Suprapubic skin (tissue), 4 donors: Measurements from ENCODE around the gene MCM6. TPM values are rescaled to one million over a fixed set of nuclear protein-coding genes. Genes with fewer than 3 reads are reported as not detected.

ENCODE experiments used
- DNase-seq, 2 donors: peaks; one replicate each; pipeline ENCODE4 v3.0.0-alpha.2; 2019; ENCODE audit warnings: low spot score in 2 of 2
- H3K27ac ChIP-seq: fragments of 200-600 bp; sonication (generic); one replicate; pipeline ENCODE4 v1.5.1; 2019
- H3K27me3 ChIP-seq: fragments of 200-600 bp; sonication (generic); one replicate; pipeline ENCODE4 v1.5.1; 2019
- H3K36me3 ChIP-seq: fragments of 200-600 bp; sonication (generic); one replicate; pipeline ENCODE4 v1.5.1; 2019
- H3K4me1 ChIP-seq: fragments of 200-600 bp; sonication (generic); one replicate; pipeline ENCODE4 v1.5.1; 2019
- H3K4me3 ChIP-seq: fragments of 200-600 bp; sonication (generic); one replicate; pipeline ENCODE4 v1.5.1; 2019; ENCODE audit warnings: mild to moderate bottlenecking
- H3K9me3 ChIP-seq: fragments of 200-600 bp; sonication (generic); one replicate; pipeline ENCODE4 v1.5.1; 2019
- EP300 ChIP-seq: sonication (generic); formaldehyde crosslinking; IDR thresholded peaks from one replicate; pipeline ENCODE4 v1.6.1; 2017; ENCODE audit warnings: antibody characterized with exemption
- POLR2A ChIP-seq, 2 donors: fragments of 450-650 bp; IDR thresholded peaks; one replicate each; pipeline ENCODE4 v1.6.1; 2017; ENCODE audit warnings: antibody characterized with exemption in 2 of 2, mild to moderate bottlenecking in 2 of 2, moderate library complexity in 2 of 2
- POLR2AphosphoS5 ChIP-seq, 3 donors: sonication (generic); formaldehyde crosslinking; IDR thresholded peaks; one replicate each; pipeline ENCODE4 v1.6.1; 2017; ENCODE audit warnings: antibody characterized with exemption in 3 of 3
- WGBS: methylation state at CpG from one replicate; pipeline ENCODE4 v1.1.5; 2018; 5-methylcytosine and 5-hydroxymethylcytosine counted together
- total RNA-seq, 4 donors: library from RNA; depleted of rRNA; stranded (reverse); fragments of >200 nt; gene quantifications; one replicate each; pipeline ENCODE4 v1.1.0, GENCODE V29; 2016
- TF ChIP-seq, protein P1 (sequence below), 2 donors: fragments of 200-600 bp in 1 of 2; fragments of 450-650 bp in 1 of 2; sonication (generic) in 1 of 2; IDR thresholded peaks; one replicate each; pipeline ENCODE4 v1.5.1; 2016 to 2019; ENCODE audit warnings: antibody characterized with exemption in 2 of 2, mild to moderate bottlenecking in 1 of 2, moderate library complexity in 1 of 2

The MCM6 gene
- total RNA-seq: 10 to 100 TPM in 1 of 4 donors, 1 to 10 TPM in 3; 6.6 to 13.5 (median 7.8) TPM

DNA sequence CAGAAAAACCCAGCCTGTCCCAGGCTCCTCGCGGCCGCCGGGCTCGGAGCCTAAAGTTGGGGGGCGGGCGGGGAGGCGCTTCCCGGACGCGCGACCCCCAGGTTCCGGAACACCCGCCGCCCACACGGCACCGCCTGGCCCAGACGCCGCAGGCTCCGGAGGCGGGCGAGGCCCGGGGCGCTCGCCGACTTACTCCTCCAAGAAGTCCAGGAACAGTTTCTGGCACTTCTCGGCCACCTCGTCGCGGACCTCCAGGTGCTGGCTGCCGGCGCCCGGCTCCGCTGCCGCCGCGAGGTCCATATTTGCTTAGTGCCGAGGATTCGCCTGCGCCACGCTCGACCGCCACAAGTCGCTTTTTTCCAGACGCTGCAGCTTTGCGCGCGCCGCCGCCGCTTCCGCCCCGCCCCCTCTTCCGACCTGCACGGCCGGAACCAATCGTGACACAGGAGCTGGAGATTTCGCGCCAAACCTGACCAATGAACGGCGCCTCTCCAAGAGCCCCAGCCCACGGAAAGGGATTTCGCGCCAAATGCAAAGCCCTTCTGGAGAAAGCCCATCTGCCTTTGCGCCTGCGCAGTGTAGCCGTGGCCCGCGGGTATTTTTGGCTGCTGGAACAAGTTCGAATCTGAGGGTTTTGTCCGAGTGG lies at the start of gene MCM6:
Gene MCM6 (minus strand): TSS at position 378 of the 646 bp plus-strand sequence. CDS start 78 bp downstream, at position 300.
- Histone ChIP-seq H3K4me1 (peaks cover 20% of the 10 kb centered on the region), H3K27me3 (no peaks in the 10 kb centered on the region), H3K36me3 (peaks cover 2% of the 10 kb centered on the region), H3K4me3 (peak within 1 kb of the TSS; percentile 91), H3K9me3 (no peaks in the 10 kb centered on the region), H3K27ac (peak within 1 kb of the TSS; percentile 87)
- DNase-seq: peak; percentile 98
- 1% methylated on average over 40 of the region's 71 CpGs for WGBS
- no peak for TF ChIP-seq POLR2A (IDR thresholded peaks at IDR 0.05)
- peak in 1 of 3 donors; percentile 39 for TF ChIP-seq POLR2AphosphoS5 (IDR thresholded peaks at IDR 0.05)
- TF ChIP-seq, protein P1, sequence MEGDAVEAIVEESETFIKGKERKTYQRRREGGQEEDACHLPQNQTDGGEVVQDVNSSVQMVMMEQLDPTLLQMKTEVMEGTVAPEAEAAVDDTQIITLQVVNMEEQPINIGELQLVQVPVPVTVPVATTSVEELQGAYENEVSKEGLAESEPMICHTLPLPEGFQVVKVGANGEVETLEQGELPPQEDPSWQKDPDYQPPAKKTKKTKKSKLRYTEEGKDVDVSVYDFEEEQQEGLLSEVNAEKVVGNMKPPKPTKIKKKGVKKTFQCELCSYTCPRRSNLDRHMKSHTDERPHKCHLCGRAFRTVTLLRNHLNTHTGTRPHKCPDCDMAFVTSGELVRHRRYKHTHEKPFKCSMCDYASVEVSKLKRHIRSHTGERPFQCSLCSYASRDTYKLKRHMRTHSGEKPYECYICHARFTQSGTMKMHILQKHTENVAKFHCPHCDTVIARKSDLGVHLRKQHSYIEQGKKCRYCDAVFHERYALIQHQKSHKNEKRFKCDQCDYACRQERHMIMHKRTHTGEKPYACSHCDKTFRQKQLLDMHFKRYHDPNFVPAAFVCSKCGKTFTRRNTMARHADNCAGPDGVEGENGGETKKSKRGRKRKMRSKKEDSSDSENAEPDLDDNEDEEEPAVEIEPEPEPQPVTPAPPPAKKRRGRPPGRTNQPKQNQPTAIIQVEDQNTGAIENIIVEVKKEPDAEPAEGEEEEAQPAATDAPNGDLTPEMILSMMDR (IDR thresholded peaks at IDR 0.05): peak in 1 of 2 donors; percentile 13
- TF ChIP-seq EP300: no peak

DNA sequence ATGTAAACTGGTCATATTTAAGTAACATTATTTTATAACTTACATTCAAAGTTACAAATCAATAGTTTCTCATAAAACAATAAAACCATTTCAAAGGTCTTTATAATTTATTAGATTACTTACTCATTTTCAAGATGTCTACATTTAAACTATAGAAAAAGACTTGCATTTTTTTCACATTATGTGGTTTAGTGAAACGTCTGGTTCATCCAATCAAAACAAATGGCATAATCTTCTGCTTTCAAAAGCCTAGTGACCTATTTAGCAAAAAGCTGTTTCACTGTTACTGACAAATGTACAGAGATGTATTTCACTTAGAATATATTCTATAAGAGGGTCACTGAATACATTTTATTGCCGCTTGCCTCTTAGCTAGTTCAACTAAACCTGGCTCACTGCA lies 49.3 kb upstream of the MCM6 start:
- Histone ChIP-seq H3K9me3 (no peaks in the 10 kb centered on the region), H3K27me3 (no peaks in the 10 kb centered on the region), H3K4me3 (no peak overlapping the region), H3K4me1 (no peaks in the 10 kb centered on the region), H3K36me3 (peaks cover 18% of the 10 kb centered on the region), H3K27ac (no peak overlapping the region)
- 77% methylated on average over 2 of the region's 2 CpGs for WGBS
- TF ChIP-seq POLR2AphosphoS5 (IDR thresholded peaks at IDR 0.05) (no peak), POLR2A (IDR thresholded peaks at IDR 0.05) (no peak), EP300 (no peak)
- TF ChIP-seq, protein P1 (IDR thresholded peaks at IDR 0.05): no peak
- no peak for DNase-seq

DNA sequence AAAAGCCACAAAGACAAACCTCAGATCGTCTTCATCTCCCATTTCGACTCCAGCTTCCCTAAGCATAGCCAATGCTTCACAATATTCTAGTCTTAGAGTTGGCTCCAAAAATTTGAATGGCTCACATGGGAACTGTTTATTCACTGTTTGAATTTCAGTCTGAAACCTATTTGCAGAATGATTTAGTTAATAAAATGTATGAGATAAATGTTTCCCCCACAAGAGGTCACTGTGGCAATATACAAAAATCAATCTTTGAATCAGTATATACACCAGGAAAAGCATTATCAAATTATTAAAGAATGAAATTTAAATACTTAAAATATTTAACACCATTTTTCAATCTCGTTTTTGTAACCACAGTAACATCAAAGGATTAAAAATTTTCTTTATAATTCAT lies 40.0 kb upstream of the MCM6 start:
- H3K27me3 ChIP-seq: no peaks in the 10 kb centered on the region
- H3K4me3 ChIP-seq: no peak overlapping the region
- peaks cover 26% of the 10 kb centered on the region for H3K36me3 ChIP-seq
- no peak for TF ChIP-seq POLR2AphosphoS5 (IDR thresholded peaks at IDR 0.05)
- no peak for TF ChIP-seq POLR2A (IDR thresholded peaks at IDR 0.05)
- no peak for TF ChIP-seq EP300
- TF ChIP-seq, protein P1 (IDR thresholded peaks at IDR 0.05): peak; percentile 17 to 18
- WGBS: 33% methylated on average over 3 of the region's 3 CpGs
- no peaks in the 10 kb centered on the region for H3K4me1 ChIP-seq
- no peak for DNase-seq
- H3K9me3 ChIP-seq: no peaks in the 10 kb centered on the region
- H3K27ac ChIP-seq: no peak overlapping the region

DNA sequence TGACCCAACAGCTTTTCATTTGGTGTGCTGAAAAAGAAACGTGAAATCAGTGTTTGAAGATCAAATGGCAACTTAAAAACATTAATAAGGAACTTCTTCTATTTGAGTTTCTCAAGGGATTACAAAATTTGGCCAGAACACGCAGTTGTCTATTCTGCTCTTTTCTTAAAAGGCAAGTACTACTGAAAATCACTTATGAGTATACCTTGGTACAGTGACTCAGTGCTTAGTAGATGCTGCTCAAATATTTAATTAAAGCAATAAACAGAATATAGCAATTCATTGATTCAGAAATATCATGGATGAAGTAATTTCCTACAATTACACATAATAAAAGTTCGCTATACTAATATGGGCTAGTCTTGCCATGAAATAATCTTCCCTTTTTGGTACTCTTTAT lies 38.2 kb upstream of the MCM6 start:
- no peaks in the 10 kb centered on the region for H3K27me3 ChIP-seq
- H3K4me3 ChIP-seq: no peak overlapping the region
- H3K36me3 ChIP-seq: peaks cover 37% of the 10 kb centered on the region
- no peak for TF ChIP-seq POLR2AphosphoS5 (IDR thresholded peaks at IDR 0.05)
- no peak for TF ChIP-seq POLR2A (IDR thresholded peaks at IDR 0.05)
- TF ChIP-seq, protein P1 (IDR thresholded peaks at IDR 0.05): no peak
- no peak for TF ChIP-seq EP300
- no peaks in the 10 kb centered on the region for H3K9me3 ChIP-seq
- whole genome bisulfite sequencing: 74% methylated on average over 3 of the region's 3 CpGs
- no peaks in the 10 kb centered on the region for H3K4me1 ChIP-seq
- no peak overlapping the region for H3K27ac ChIP-seq
- no peak for DNase-seq

DNA sequence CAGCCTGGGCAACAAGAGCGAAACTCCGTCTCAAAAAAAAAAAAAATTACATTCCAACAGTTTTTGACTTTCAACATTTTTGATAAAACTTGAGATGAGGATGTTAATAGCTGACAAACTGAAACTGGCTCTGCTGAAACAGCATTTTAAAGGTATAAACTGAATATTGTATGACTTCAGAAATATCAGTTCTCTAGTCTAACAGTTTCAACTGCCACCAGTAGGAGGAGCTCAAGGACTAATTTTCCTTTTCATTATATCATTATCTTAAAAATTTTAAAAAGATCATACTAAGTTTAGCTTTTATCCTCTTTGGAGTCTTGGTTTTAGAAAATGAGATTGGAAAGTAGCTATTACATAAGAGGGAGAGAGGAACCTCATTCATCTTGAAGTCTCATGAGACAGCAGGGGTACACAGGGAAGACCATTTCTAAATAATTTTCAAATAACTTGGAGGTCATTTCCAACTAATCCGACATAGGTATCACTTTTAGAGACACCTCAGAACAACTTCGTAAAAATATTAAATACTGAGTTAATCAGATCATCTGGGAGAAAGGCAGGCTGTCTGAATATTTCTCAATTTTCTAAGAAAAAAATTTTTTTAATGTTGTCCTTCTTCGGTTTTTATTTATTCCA lies 37.6 kb upstream of the MCM6 start:
- Histone ChIP-seq H3K27ac (no peak overlapping the region), H3K36me3 (peaks cover 41% of the 10 kb centered on the region), H3K9me3 (no peaks in the 10 kb centered on the region), H3K4me3 (no peak overlapping the region), H3K4me1 (no peaks in the 10 kb centered on the region), H3K27me3 (no peaks in the 10 kb centered on the region)
- DNase-seq: no peak
- TF ChIP-seq, protein P1 (IDR thresholded peaks at IDR 0.05): peak; percentile 61 to 64
- TF ChIP-seq POLR2AphosphoS5 (IDR thresholded peaks at IDR 0.05) (no peak), POLR2A (IDR thresholded peaks at IDR 0.05) (no peak)
- 79% methylated on average over 5 of the region's 5 CpGs for WGBS
